Ovary (tissue), 9 donors: ENCODE measurements around the gene HOMER2. TPM values are rescaled to one million over a fixed set of nuclear protein-coding genes. Genes with fewer than 3 reads are reported as not detected.
"Not testable (repeated sequence)": the region's sequence is repeated elsewhere in the genome, so short reads cannot be mapped to it uniquely, and the experiment has no call there.

ENCODE experiments used
- DNase-seq, 5 donors: peaks; one replicate each; pipeline ENCODE4 v3.0.0-alpha.2; 2019 to 2020
- H3K27ac ChIP-seq, 2 donors: fragments of 200-600 bp; one replicate each; pipeline versions ENCODE4 v1.5.1 to v1.8.0; 2019 to 2022
- H3K27me3 ChIP-seq: fragments of 200-600 bp; one replicate; pipeline ENCODE4 v1.8.0; 2022
- H3K36me3 ChIP-seq: fragments of 200-600 bp; sonication (generic); one replicate; pipeline ENCODE4 v1.5.1; 2019
- H3K4me1 ChIP-seq: one replicate; pipeline ENCODE4 v1.8.1; 2013; ENCODE audit warnings: mild to moderate bottlenecking, moderate library complexity; ENCODE audit not compliant: insufficient read depth
- H3K4me3 ChIP-seq: fragments of 200-600 bp; sonication (generic); one replicate; pipeline ENCODE4 v1.5.1; 2017
- H3K9me3 ChIP-seq, 2 donors: fragments of 200-600 bp in 1 of 2; sonication (generic) in 1 of 2; one replicate each; pipeline versions ENCODE4 v1.5.1 to v1.8.1; 2013 to 2019; ENCODE audit warnings: mild to moderate bottlenecking in 1 of 2, moderate library complexity in 1 of 2
- CTCF ChIP-seq, 3 donors: fragments of 450-650 bp in 2 of 3; fragments of 200-600 bp in 1 of 3; IDR thresholded peaks; one replicate each; pipeline versions ENCODE4 v1.5.1 to v1.8.0; 2016 to 2022; ENCODE audit warnings: antibody characterized with exemption in 3 of 3, mild to moderate bottlenecking in 1 of 3
- EP300 ChIP-seq: sonication (generic); formaldehyde crosslinking; IDR thresholded peaks from one replicate; pipeline ENCODE4 v1.6.1; 2017; ENCODE audit warnings: antibody characterized with exemption
- POLR2A ChIP-seq: fragments of 450-650 bp; IDR thresholded peaks from one replicate; pipeline ENCODE4 v1.6.1; 2017; ENCODE audit warnings: antibody characterized with exemption, mild to moderate bottlenecking, moderate library complexity
- WGBS, 3 donors: extraction: QIAGEN DNeasy Blood & Tissue Kit in 1 of 3; methylation state at CpG; one replicate each; pipeline versions ENCODE4 v1.1.5 to v1.1.7; 2013 to 2017; 5-methylcytosine and 5-hydroxymethylcytosine counted together
- intact Hi-C, 4 donors: fragments of 100-400 bp; cut with DNase I; formaldehyde crosslinking; loops; one replicate each; pipeline versions ENCODE4 v1.11.0 to v1.15.1; 2022 to 2023
- polyA plus RNA-seq, 2 donors: library from polyadenylated mRNA; stranded (reverse); fragments of 200-250 nt in 1 of 2; fragments of 350-450 nt in 1 of 2; fragmentation: Illumina TruSeq in 1 of 2; extraction: RNeasy Lipid Tissue Mini Kit (QIAGEN cat#74804) in 1 of 2; gene quantifications; one replicate each; pipeline ENCODE4 v1.2.3, GENCODE V29; 2013 to 2014
- total RNA-seq, 7 donors: library from RNA; depleted of rRNA in 2 of 7; stranded (reverse); fragments of >200 nt in 2 of 7; fragmentation: NEBNext Ultra II Directional in 3 of 7; extraction: Animal tissue kit (Norgen Biotek cat#: 25700) in 3 of 7; gene quantifications; one replicate each; pipeline versions ENCODE4 v1.1.0 to v1.2.4, GENCODE V29; 2016 to 2023
- donor health status: DM: no; HTN: no; CAD: no; lungs with moderate emphysema.
- donor health status: DM: no; HTN: no; CAD: no.
- donor health status: Bipolar disorder and iron deficiency.
- donor health status: DM: yes; HTN: yes; CAD: no.
- donor health status: DM: no; HTN: no; CAD: no.
- donor health status: DM: yes; HTN: yes; CAD: no.

The HOMER2 gene
- total and polyA plus RNA-seq, 9 donors = 3.0 to 60.8 (median 11.0) TPM

- intact Hi-C loops = no loop called here
- no peak for DNase-seq
- Histone ChIP-seq H3K4me3 (no peak overlapping the region), H3K36me3 (no peaks in the 10 kb centered on the region), H3K27ac (no peak overlapping the region), H3K9me3 (no peaks in the 10 kb centered on the region), H3K4me1 (no peaks in the 10 kb centered on the region), H3K27me3 (no peaks in the 10 kb centered on the region)
- no peak for TF ChIP-seq CTCF (IDR thresholded peaks at IDR 0.05)
- TF ChIP-seq EP300 = no peak
- no peak for TF ChIP-seq POLR2A
- 76 to 77% (median 76%) methylated on average over 5 of the region's 5 CpGs for WGBS, 3 donors
Observed at GRCh38 chr15:82944821-82945220, 7.7 kb downstream of the HOMER2 start.

GRCh38 chr15:82944056-82944455, 8.5 kb downstream of the HOMER2 start:
- intact Hi-C loops = no loop called here
- DNase-seq = no peak
- TF ChIP-seq CTCF (IDR thresholded peaks at IDR 0.05) = no peak
- no peak for TF ChIP-seq EP300
- TF ChIP-seq POLR2A = no peak
- Histone ChIP-seq H3K27ac (no peak overlapping the region), H3K9me3 (no peaks in the 10 kb centered on the region), H3K27me3 (no peaks in the 10 kb centered on the region), H3K4me3 (no peak overlapping the region), H3K4me1 (no peaks in the 10 kb centered on the region), H3K36me3 (no peaks in the 10 kb centered on the region)
- WGBS, 3 donors = 86 to 89% (median 88%) methylated on average over 5 of the region's 5 CpGs

- WGBS, 3 donors = 73 to 78% (median 73%) methylated on average over 3 of the region's 3 CpGs
Observed at GRCh38 chr15:82943176-82943575, 9.3 kb downstream of the HOMER2 start.

GRCh38 chr15:82942691-82943090, 9.8 kb downstream of the HOMER2 start:
- no peak for DNase-seq
- Histone ChIP-seq H3K36me3 (no peaks in the 10 kb centered on the region), H3K4me1 (no peaks in the 10 kb centered on the region), H3K9me3 (no peaks in the 10 kb centered on the region), H3K27ac (no peak overlapping the region), H3K4me3 (no peak overlapping the region), H3K27me3 (no peaks in the 10 kb centered on the region)
- intact Hi-C loops = no loop called here
- TF ChIP-seq EP300 (no peak), POLR2A (no peak), CTCF (IDR thresholded peaks at IDR 0.05) (no peak)
- WGBS, 3 donors = 79 to 84% (median 80%) methylated on average over 8 of the region's 8 CpGs

More at GRCh38 chr15:82943176-82943575, 9.3 kb downstream of the HOMER2 start:
- Histone ChIP-seq H3K27ac (no peak overlapping the region), H3K36me3 (no peaks in the 10 kb centered on the region), H3K9me3 (no peaks in the 10 kb centered on the region), H3K4me3 (no peak overlapping the region), H3K4me1 (no peaks in the 10 kb centered on the region), H3K27me3 (no peaks in the 10 kb centered on the region)
- no peak for DNase-seq
- TF ChIP-seq POLR2A = no peak
- no peak for TF ChIP-seq CTCF (IDR thresholded peaks at IDR 0.05)
- TF ChIP-seq EP300 = no peak
- intact Hi-C loops = no loop called here

- H3K4me3 ChIP-seq, H3K36me3 ChIP-seq, H3K27me3 ChIP-seq, H3K4me1 ChIP-seq, H3K27ac ChIP-seq, H3K9me3 ChIP-seq, intact Hi-C loops, DNase-seq: not testable (repeated sequence)
- 94 to 95% (median 95%) methylated on average over 6 of the region's 6 CpGs for WGBS, 3 donors
Observed at GRCh38 chr15:82939678-82940077, 12.8 kb downstream of the HOMER2 start.
